ENCODE results near the gene RCBTB1.
"Not testable (repeated sequence)": the region's sequence is repeated elsewhere in the genome, so short reads cannot be mapped to it uniquely, and the experiment has no call there.

Gene RCBTB1

DNA sequence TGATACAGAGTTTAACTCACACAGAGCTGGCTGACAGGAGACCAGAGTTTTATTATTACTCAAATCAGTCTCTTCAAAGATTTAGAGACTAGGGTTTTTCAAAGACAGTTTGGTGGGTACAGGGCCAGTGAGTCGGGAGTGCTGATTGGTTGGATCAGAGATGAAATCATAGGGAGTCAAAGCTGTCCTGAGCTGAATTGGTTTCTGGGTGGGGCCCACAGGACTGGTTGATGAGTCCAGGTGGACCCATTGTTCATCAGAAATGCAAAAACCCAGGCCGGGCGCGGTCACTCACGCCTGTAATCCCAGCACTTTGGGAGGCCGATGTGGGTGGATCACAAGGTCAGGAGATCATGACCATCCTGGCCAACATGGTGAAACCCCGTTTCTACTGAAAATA is 17.3 kb upstream of the RCBTB1 start:
- not testable (repeated sequence) for DNase-seq

GRCh38 chr13:49602005-49602404 is 16.6 kb upstream of the RCBTB1 start:
- no peak for DNase-seq

DNA sequence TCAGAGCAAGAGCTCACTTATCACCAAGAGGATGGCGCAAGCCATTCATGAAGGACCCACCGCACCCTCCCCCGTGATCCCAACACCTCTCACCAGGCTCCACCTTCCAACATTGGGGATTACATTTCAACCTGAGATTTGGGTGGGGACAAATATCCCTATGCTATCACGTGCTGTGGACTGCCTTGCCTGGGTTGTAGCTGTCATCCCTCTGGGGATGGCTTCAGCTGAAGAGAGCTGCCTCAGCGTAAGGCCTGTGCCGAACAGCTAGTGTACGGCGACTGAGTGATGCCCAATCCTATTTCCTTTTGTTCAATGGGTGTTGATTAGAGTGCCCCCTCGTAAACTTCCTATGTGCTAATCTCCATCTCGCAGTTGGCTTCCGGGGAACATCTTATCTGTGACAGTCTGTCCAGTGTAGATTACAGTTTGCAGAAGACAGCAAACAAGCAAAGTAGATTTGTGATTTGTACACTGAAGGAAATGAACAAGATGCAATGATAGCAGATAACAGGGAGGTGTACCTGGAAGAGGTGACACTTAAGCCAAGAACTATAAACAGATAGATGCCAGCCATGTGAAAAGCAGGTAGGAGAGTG is 11.8 kb upstream of the RCBTB1 start:
- no peak for DNase-seq

DNA sequence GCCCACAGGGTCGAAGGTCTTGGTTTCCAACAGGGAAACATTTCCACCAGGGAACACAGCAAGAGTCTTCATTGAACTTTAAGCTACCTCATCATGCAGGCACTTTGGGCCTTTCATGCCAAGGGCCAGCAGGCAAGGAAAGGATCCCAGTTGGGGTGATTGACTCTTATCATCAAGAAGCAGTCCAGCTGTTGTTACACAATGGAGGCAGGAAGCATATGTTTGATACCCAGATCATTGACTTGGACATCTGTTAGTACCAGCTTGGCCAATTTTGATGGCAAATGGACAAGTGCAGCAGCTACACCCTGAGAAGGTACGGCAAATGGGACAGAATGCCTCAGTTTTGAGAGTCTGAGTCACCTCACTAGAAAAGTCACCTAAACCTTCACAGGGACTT is 10.9 kb upstream of the RCBTB1 start:
- no peak for DNase-seq

DNA sequence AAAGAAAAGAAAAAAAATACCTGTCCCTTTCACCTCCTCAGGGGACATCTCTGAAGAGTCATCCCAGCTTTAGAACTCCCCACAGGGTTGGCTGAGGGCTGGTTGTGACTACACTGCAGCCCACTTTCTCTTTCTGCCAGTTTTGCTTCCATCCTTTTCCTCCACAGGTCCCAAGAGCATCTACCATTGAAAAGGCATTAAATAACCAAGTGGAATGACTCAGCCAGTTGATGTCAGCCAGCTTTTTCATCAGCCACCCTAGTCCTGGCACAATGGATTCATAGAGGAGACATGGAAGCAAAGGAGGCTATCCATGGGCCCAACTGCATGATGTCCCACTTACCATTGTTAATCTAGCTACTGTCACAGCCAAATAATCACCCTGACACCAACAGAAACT is 9.2 kb upstream of the RCBTB1 start:
- DNase-seq, result no peak

DNA sequence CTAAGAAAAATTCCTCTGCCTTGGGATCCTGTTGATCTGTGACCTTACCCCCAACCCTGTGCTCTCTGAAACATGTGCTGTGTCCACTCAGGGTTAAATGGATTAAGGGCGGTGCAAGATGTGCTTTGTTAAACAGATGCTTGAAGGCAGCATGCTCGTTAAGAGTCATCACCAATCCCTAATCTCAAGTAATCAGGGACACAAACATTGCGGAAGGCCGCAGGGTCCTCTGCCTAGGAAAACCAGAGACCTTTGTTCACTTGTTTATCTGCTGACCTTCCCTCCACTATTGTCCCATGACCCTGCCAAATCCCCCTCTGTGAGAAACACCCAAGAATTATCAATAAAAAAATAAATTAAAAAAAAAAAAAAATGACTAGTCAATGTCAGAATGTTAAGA is 8.5 kb upstream of the RCBTB1 start:
- not testable (repeated sequence) for DNase-seq

- DNase-seq, result not testable (repeated sequence)
These were observed 5.4 kb upstream of the RCBTB1 start for GRCh38 chr13:49590714-49591113.

GRCh38 chr13:49587311-49587847 is 2.0 kb upstream of the RCBTB1 start:
- DNase-seq, result no peak

DNA sequence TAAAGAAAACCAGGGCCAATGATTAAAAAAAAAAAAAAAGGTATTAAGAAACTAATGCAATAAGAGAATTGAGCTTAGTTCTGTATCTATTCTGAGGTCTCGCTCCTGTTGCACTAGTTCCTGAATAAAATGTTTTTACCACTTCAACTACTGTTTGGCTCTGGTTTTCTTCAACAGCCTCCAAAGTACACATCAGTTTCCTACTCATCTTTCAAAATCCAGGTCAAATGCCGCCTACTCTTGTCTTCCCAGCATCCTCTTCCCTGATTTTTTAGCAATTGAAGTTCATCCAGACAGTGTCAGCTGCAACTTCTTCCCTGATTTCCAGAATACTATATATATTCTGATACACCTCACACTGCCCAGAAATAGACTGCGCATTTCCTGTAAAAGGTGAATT is 1.4 kb upstream of the RCBTB1 start:
- DNase-seq, result no peak

GRCh38 chr13:49584771-49585182 is 581 bp downstream of the RCBTB1 start:
- DNase-seq, result no peak

DNA sequence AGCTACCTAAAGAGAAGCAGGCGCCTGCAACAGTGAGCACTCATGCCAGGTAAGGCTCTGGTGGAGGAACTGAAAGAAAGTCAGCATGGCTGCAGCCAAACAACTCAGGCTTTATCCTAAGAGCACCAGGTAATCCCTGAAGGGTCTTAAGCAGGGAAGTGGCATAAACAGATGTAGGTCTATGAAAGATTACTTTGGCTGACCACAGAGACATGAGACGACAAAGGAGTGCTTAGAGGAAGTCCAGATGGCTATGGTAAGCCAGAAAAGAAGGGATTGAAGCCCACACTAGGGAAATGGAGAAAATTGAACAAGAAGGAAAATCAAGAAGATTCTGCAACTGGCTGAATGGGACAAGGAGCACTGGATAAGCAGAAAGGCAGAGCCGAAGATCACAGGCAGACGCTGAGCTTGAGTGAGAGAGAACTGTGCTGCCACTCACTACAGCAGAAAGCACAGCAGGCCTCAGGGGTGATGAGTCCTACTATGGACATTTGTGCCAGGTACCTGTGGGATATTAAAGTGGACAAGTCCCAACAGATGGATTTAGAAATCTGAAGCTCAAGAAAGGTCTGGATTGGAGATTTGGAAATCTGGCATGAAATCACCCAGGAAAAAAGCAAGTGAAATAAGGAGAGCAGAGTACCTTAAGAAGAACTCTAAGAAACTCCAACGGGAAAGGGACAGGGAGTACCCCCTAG is 4.2 kb downstream of the RCBTB1 start:
- DNase-seq, result no peak

GRCh38 chr13:49579501-49579900 is 5.9 kb downstream of the RCBTB1 start:
- DNase-seq, result no peak

GRCh38 chr13:49571299-49572240 is 13.8 kb downstream of the RCBTB1 start:
- no peak for DNase-seq

DNA sequence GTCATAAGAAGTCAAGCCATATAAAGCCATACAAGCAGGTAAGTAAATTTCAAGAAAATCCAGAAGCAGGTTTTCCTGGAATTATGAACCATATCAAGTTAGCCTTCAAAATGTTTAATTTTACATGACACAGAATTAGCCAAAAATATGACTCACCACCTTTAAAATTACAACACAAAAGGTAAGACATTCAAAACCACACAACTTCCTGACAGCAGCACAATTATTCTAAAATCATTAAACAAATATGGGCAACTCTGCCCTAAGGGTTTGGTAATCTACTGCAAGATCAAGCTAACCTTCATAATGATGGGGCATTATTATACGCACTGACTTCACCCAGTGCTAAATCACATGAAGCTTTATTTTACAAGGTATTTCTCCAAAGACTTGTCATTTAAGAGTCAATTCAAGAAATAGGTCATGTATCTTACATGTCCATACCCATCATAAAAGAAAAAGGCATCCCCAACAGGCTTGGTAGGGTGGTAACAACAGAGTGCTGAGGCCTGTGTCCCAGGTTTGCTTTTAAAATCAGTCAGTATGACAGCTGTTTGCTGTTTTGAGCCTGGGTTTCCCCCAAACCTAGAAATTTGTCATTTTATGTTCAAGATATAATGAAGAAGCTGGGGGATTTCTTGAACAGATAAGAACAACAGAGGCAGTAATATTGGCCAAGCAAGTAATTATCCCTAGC is 15.2 kb downstream of the RCBTB1 start:
- no peak for DNase-seq

- no peak for DNase-seq
These were observed 17.9 kb downstream of the RCBTB1 start for GRCh38 chr13:49567491-49567890.

DNA sequence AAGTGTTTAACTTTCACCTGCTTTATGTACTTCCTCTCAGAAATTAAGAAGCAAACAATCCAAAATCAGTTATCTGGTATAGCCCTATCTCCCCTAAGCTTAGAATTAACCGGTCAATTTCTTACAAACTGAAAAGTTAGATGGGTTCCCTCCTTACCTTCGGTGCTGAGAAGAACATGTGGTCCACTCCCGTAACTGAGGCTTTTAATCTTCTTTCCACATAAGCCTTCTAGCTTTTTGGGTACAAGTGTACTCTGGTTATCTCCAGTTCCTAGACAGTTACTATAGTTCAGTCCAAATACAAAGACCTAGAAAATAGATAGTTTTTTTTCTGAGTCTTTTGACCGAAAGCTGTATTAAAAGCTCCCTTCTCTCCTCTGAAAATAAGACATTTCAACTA is 18.9 kb downstream of the RCBTB1 start:
- no peak for DNase-seq

- DNase-seq, result not testable (repeated sequence)
These were observed 19.9 kb downstream of the RCBTB1 start for GRCh38 chr13:49565461-49565860.

- DNase-seq, result no peak
These were observed 21.8 kb downstream of the RCBTB1 start for GRCh38 chr13:49563516-49563915.

- no peak for DNase-seq
These were observed 24.3 kb downstream of the RCBTB1 start for GRCh38 chr13:49561062-49561410.

- DNase-seq, result no peak
These were observed 24.9 kb downstream of the RCBTB1 start for GRCh38 chr13:49560270-49561061.

GRCh38 chr13:49559006-49559405 is 26.4 kb downstream of the RCBTB1 start:
- DNase-seq, result no peak

GRCh38 chr13:49554387-49554786 is 31.0 kb downstream of the RCBTB1 start:
- DNase-seq, result no peak

Data from activated naive CD4-positive, alpha-beta T cell (primary cell).